ENCODE measurements around the gene TTC34. TPM values are rescaled to one million over a fixed set of nuclear protein-coding genes. Genes with fewer than 3 reads are reported as not detected.

The TTC34 gene
- total and polyA plus RNA-seq, 10 of the 15 experiments (the other 5 are each of a cell fraction or from before 2014, with no cell fraction given): 0.03 to 0.49 (median 0.05) TPM; not detected in 2

GRCh38 chr1:2812136-2812535 lies 10.6 kb upstream of the TTC34 start:
- DNase-seq (ENCODE audit: low read depth, low spot score) (no peak), FAIRE-seq (no peak), ATAC-seq (no peak)
- Histone ChIP-seq H3K4me1 (ENCODE audit: control insufficient read depth, insufficient read depth, low read length) (no peaks in the 10 kb centered on the region), H3K9ac (ENCODE audit: control insufficient read depth, insufficient read depth, low read length) (no peak overlapping the region), H4K20me1 (ENCODE audit: control insufficient read depth, insufficient read depth) (no peaks in the 10 kb centered on the region), H3K27ac (ENCODE audit: control insufficient read depth, insufficient read depth) (no peak overlapping the region), H3K27me3 (replicated peaks in 1 of 2; ENCODE audit: control insufficient read depth in 2 of 2, insufficient read depth in 2 of 2, low read length in 1 of 2) (no peaks in the 10 kb centered on the region), H3K36me3 (ENCODE audit: control insufficient read depth in 2 of 2, insufficient read depth in 2 of 2, low read length in 1 of 2) (no peaks in the 10 kb centered on the region), H3K4me3 (no peak overlapping the region), H3K4me2 (ENCODE audit: control insufficient read depth, insufficient read depth) (no peak overlapping the region), H3K79me2 (ENCODE audit: control insufficient read depth, insufficient read depth, low read length) (no peaks in the 10 kb centered on the region), H3K9me3 (replicated peaks; ENCODE audit: control insufficient read depth, insufficient read depth, low read length) (no peaks in the 10 kb centered on the region; the same call in 2 of the 3 replicates), H2AFZ (ENCODE audit: control insufficient read depth, low read depth, low read length) (no peak overlapping the region)
- SMC1A ChIA-PET (ENCODE audit: uncharacterized antibody, unreplicated experiment): no interaction called here
- intact Hi-C loops (cut with micrococcal nuclease; ENCODE audit: unreplicated experiment) (no loop called here), in situ Hi-C loops (cut with MboI) (loop anchor here (25.0 kb wide), 1 partner anchor 125 kb away; no protein-coding TSS in a partner anchor)
- TF ChIP-seq USF1 (IDR thresholded peaks at IDR 0.05; ENCODE audit: borderline replicate concordance, extremely low read length, insufficient read depth, low read depth, low read length): no peak
- no peak for TF ChIP-seq RAD21 (IDR thresholded peaks at IDR 0.05; ENCODE audit: insufficient read depth, low read depth, low read length)
- no peak for TF ChIP-seq PAX5 (IDR thresholded peaks at IDR 0.05; ENCODE audit: borderline replicate concordance, low read depth, low read length)
- no peak for TF ChIP-seq ZSCAN29 (IDR thresholded peaks at IDR 0.05)
- TF ChIP-seq NFXL1 (IDR thresholded peaks at IDR 0.05; ENCODE audit: borderline replicate concordance): no peak
- TF ChIP-seq MYB (IDR thresholded peaks at IDR 0.05; ENCODE audit: borderline replicate concordance, low read depth, low read length): no peak
- TF ChIP-seq BMI1 (IDR thresholded peaks at IDR 0.05; ENCODE audit: borderline replicate concordance): no peak
- no peak for TF ChIP-seq BACH1 (IDR thresholded peaks at IDR 0.05; ENCODE audit: borderline replicate concordance)
- no peak for TF ChIP-seq NFYB (IDR thresholded peaks at IDR 0.05; ENCODE audit: insufficient read depth, low read depth, low read length)
- no peak for TF ChIP-seq NR2C1 (IDR thresholded peaks at IDR 0.05)
- CTCF ChIA-PET: no interaction called here
- POLR2A ChIA-PET: no interaction called here
- RAD21 ChIA-PET (ENCODE audit: unreplicated experiment): no interaction called here
- WGBS (ENCODE audit: insufficient coverage, insufficient replicate concordance, low lambda C conversion rate, missing lambda C conversion rate): 25% methylated on average over 7 of the region's 7 CpGs
- no TSS peak for BruUV-seq (replicated peaks)

Measured in GM12878 (cell line).